Progenitor cell of endocrine pancreas (in vitro differentiated cells): ENCODE data around the gene UBL3. TPM values are rescaled to one million over a fixed set of nuclear protein-coding genes. Genes with fewer than 3 reads are reported as not detected.

Source experiments
- DNase-seq: peaks from one replicate; pipeline ENCODE4 v3.0.0; 2021; ENCODE audit warnings: low spot score; ENCODE audit not compliant: unreplicated experiment
- H3K27ac Mint-ChIP-seq: 2 replicates; pipeline ENCODE4 v1.8.0; 2021; ENCODE audit warnings: mild to moderate bottlenecking, moderate library complexity, mixed read lengths
- H3K27me3 Mint-ChIP-seq: 2 replicates; pipeline ENCODE4 v1.8.0; 2021; ENCODE audit warnings: mixed read lengths
- H3K36me3 Mint-ChIP-seq: 2 replicates; pipeline ENCODE4 v1.8.0; 2022; ENCODE audit warnings: mixed read lengths; ENCODE audit not compliant: insufficient read depth
- H3K4me1 Mint-ChIP-seq: 2 replicates; pipeline ENCODE4 v1.8.0; 2021; ENCODE audit warnings: low read depth, mixed read lengths
- H3K4me3 Mint-ChIP-seq: 2 replicates; pipeline ENCODE4 v1.8.0; 2021; ENCODE audit warnings: low read depth, mild to moderate bottlenecking, moderate library complexity, mixed read lengths
- H3K9me3 Mint-ChIP-seq: 2 replicates; pipeline ENCODE4 v1.8.0; 2021; ENCODE audit warnings: low read depth, mixed read lengths
- CTCF ChIP-seq: fragments of 200-600 bp; sonication (generic); IDR thresholded peaks from one replicate; pipeline ENCODE4 v1.5.0; 2021; ENCODE audit warnings: antibody characterized with exemption, mild to moderate bottlenecking; ENCODE audit not compliant: unreplicated experiment
- total RNA-seq: library from RNA; stranded (reverse); gene quantifications from 2 replicates; pipeline ENCODE4 v1.2.1, GENCODE V29; 2021

The UBL3 gene
- total RNA-seq, 1 donor from 2014 or later, result 36.0 TPM

GRCh38 chr13:29884671-29885430, 34.4 kb upstream of the UBL3 start:
- no peak for TF ChIP-seq CTCF
- H3K4me1 Mint-ChIP-seq, result peaks cover 36% of the 10 kb centered on the region
- peak overlapping the region; percentile 73 for H3K27ac Mint-ChIP-seq
- no peak overlapping the region for H3K4me3 Mint-ChIP-seq
- no peaks in the 10 kb centered on the region for H3K9me3 Mint-ChIP-seq
- H3K36me3 Mint-ChIP-seq, result no peaks in the 10 kb centered on the region
- DNase-seq, result no peak
- H3K27me3 Mint-ChIP-seq, result no peaks in the 10 kb centered on the region

- DNase-seq, result no peak
- peak overlapping the region; percentile 69 for H3K27ac Mint-ChIP-seq
- no peak overlapping the region for H3K4me3 Mint-ChIP-seq
- peaks cover 36% of the 10 kb centered on the region for H3K4me1 Mint-ChIP-seq
- no peaks in the 10 kb centered on the region for H3K36me3 Mint-ChIP-seq
- no peak for TF ChIP-seq CTCF
- no peaks in the 10 kb centered on the region for H3K9me3 Mint-ChIP-seq
- no peaks in the 10 kb centered on the region for H3K27me3 Mint-ChIP-seq
Observed at GRCh38 chr13:29883941-29884518, 33.6 kb upstream of the UBL3 start.

- Mint-ChIP-seq H3K9me3 (no peaks in the 10 kb centered on the region), H3K4me3 (no peak overlapping the region), H3K36me3 (no peaks in the 10 kb centered on the region), H3K27ac (no peak overlapping the region), H3K27me3 (no peaks in the 10 kb centered on the region), H3K4me1 (peaks cover 30% of the 10 kb centered on the region)
- no peak for DNase-seq
- TF ChIP-seq CTCF, result no peak
Observed at GRCh38 chr13:29882076-29882475, 31.7 kb upstream of the UBL3 start.

GRCh38 chr13:29878101-29878500, 27.7 kb upstream of the UBL3 start:
- Mint-ChIP-seq H3K27ac (no peak overlapping the region), H3K9me3 (no peaks in the 10 kb centered on the region), H3K4me3 (no peak overlapping the region), H3K27me3 (no peaks in the 10 kb centered on the region), H3K4me1 (peaks cover 20% of the 10 kb centered on the region), H3K36me3 (no peaks in the 10 kb centered on the region)
- TF ChIP-seq CTCF, result no peak
- no peak for DNase-seq

DNA sequence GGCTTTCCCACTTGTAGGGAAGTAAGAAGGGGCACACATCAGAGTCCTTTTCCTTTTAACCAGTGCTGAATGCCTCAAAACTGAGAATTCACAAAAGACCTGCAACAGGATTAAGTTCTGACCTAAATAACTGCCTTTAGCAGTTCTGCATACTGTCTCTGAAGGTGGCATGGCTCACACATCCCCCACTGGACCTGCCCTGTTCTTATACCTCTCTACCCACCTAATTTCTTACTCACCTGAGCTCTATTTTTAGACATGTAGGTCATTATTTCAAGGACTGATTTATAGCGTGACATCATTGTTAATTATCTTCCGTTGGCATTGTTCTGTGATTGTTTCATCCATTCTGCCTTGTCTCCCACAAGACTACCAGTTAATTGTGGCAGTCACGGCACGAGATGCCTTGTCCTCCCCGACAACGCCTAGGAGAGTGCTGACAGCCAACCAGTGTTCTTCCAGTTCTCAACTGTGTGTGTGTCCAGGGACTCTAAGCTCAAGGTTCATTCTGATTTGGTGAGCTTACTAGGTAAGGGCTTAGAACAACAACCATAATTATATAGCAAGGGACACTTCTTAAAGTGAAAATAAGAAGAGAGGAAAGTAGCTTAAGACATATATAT, 27.1 kb upstream of the UBL3 start:
- H3K36me3 Mint-ChIP-seq, result no peaks in the 10 kb centered on the region
- H3K27me3 Mint-ChIP-seq, result no peaks in the 10 kb centered on the region
- H3K4me3 Mint-ChIP-seq, result no peak overlapping the region
- DNase-seq, result no peak
- H3K27ac Mint-ChIP-seq, result no peak overlapping the region
- no peak for TF ChIP-seq CTCF
- H3K9me3 Mint-ChIP-seq, result no peaks in the 10 kb centered on the region
- peaks cover 22% of the 10 kb centered on the region for H3K4me1 Mint-ChIP-seq
